Limb (tissue), 2 donors: ENCODE data around the gene TEX54.
A peak's percentile ranks its signal among the peaks of the same experiment; 100 is the strongest.
"Not testable (repeated sequence)": the region's sequence is repeated elsewhere in the genome, so short reads cannot be mapped to it uniquely, and the experiment has no call there.

Experiments used
- DNase-seq, 2 donors: peaks; one replicate each; pipeline ENCODE4 v3.0.0-alpha.2; 2016; ENCODE audit errors: extremely low spot score in 2 of 2

Gene TEX54

DNA sequence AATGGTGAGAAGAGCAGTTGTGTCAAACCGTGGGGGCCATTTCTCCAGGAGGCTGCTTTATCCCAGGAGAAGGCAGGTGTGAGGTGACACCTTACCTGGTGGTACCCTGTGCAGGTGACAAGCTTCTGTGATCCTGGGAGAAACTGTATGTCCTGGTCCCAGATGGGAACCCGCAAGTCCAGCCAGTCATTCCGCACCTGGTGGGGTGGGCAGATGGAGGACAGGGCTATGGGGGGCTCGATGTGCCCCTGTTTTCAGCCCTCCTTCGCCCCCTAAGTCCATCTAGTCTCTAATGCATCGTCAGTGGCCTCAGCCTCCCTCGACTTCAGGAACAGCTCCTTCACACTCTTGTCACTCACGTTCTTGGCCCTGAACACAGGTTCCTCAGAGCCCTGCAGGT is 2.7 kb upstream of the TEX54 start:
- DNase-seq = no peak

DNA sequence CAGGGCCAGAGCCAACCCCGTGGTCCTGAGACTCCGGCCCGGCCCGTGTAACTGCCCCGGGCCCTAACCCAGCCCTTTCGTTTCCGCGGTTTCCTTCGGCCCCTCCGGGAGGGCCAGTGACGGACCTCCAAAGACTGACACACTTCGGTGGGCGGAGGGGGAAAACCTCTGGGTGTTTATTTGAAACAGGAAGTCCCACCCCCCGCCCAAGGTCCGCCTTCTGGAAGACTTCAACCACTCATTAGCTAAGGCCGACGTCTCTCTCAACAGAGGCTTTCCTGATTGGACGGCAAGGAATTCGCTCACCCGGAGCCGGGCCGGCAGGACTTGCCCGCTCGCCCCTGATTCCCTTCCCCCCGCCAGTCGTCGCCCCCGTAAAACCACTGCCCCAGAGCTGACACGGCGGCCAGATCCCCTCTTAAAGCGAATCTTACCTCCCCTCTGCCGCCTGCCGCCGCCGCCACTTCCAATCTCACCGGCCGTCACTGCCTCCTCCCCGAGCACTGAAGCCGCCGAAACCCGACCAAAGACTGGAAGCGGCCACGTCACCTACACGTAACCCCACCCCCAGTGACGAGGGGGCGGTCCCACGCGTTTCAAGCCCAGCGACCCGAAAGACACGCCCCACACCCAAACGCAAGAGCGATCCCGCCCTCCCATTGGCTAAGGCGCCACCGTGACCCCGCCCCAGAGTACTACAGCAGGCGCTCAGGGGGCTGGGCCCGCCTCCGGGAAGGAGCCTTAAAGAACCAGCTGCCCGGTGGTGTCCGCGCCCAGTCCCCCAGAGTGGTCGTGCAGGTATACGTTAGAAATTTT is 913 bp downstream of the TEX54 start, which contains the start of gene STX5:
STX5 (minus strand) TSS at position 532 of the 816 bp plus-strand sequence. CDS start 808 bp downstream, outside the sequence.
- peak; percentile 99 to 100 for DNase-seq

GRCh38 chr11:62830904-62831519 is 1.6 kb downstream of the TEX54 start:
- no peak for DNase-seq

- DNase-seq = not testable (repeated sequence)
Measured at GRCh38 chr11:62828130-62828529, 4.5 kb downstream of the TEX54 start.

DNA sequence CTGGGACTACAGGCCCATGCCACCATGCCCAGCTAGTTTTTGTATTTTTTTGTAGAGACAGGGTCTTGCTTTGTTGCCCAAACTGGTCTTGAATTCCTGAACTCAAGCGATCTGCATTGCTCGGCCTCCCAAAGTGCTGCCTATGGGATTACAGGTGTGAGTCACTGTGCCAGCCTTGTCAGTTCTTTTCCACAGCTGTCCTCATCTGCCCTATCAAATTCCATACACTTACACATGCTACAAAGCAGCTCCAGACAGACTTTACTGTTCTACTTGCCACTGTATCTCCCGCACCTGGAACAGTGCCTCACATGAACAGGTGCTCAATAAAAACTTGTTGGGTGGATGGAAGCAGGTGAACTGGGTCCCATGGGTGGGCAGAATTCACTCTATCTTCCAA is 9.0 kb downstream of the TEX54 start:
- DNase-seq = no peak

- DNase-seq = no peak
Measured at GRCh38 chr11:62817129-62817528, 15.5 kb downstream of the TEX54 start.

- DNase-seq = no peak
Measured at GRCh38 chr11:62816557-62816956, 16.1 kb downstream of the TEX54 start.

GRCh38 chr11:62811659-62812058 is 21.0 kb downstream of the TEX54 start:
- DNase-seq = no peak

DNA sequence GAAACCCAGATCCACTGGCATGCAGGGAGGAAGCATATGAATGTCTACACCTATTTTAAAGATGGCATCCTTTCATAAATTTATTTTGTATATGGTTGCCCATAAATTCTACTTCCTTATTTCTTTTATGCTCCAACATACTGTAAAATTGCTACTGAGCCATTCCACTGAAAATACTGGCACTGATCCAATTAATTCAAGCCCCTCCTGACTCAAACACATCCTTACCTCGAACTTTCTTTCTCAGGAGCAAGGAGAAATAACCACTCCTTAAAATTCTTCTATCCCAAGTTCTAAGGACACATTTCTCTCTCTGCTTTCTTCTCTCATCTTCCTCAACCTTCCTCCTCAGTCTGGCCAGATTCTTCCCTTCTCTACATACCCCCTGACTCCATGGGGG is 21.9 kb downstream of the TEX54 start:
- DNase-seq = no peak

- no peak for DNase-seq
Measured at GRCh38 chr11:62806611-62807121, 26.0 kb downstream of the TEX54 start.

- no peak for DNase-seq
Measured at GRCh38 chr11:62805961-62806441, 26.6 kb downstream of the TEX54 start.

- peak; percentile 97 to 98 for DNase-seq
Measured at GRCh38 chr11:62805076-62805892, 27.4 kb downstream of the TEX54 start, which contains the start of gene NXF1. TSS of gene NXF1 (minus strand) at chr11:62805440. CDS start at chr11:62805356, 84 bp downstream.

GRCh38 chr11:62804310-62805075 is 28.1 kb downstream of the TEX54 start:
- DNase-seq = no peak

GRCh38 chr11:62801071-62801470 is 31.6 kb downstream of the TEX54 start:
- DNase-seq = no peak

- no peak for DNase-seq
Measured at GRCh38 chr11:62799486-62799885, 33.2 kb downstream of the TEX54 start.

DNA sequence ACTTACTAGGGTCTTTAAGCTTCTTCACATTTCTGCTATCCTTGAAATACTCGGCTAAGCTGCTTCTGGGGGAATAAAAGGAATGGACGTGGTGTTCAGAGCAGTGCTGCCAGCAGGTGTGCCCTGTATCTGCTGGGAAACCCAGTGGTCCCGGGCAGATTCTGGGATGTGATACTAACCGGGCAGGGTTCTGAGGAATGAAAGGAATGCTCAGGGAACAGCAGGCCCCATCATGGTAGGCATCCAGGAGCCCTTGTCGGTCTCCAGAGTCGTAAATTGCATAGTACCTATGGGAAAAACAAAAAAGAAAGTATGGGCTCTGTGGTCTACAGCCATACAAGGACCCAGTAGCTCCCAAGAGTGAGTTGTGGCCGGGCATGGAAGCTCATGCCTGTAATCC is 36.4 kb downstream of the TEX54 start:
- no peak for DNase-seq

- DNase-seq = no peak
Measured at GRCh38 chr11:62794201-62794775, 38.4 kb downstream of the TEX54 start.

GRCh38 chr11:62792202-62792575 is 40.5 kb downstream of the TEX54 start:
- peak in 1 of 2 donors; percentile 42 for DNase-seq

- peak; percentile 83 to 91 for DNase-seq
Measured at GRCh38 chr11:62791501-62792201, 41.0 kb downstream of the TEX54 start, which contains the start of gene TMEM223. TSS of gene TMEM223 (minus strand) at chr11:62792006. CDS start at chr11:62791994, 12 bp downstream.

GRCh38 chr11:62789576-62789975 is 43.1 kb downstream of the TEX54 start:
- no peak for DNase-seq
